Gastrocnemius medialis (tissue), 4 donors: ENCODE data around the gene POLR3H.
A peak's percentile ranks its signal among the peaks of the same experiment; 100 is the strongest.

Experiments
- POLR2A ChIP-seq, 2 donors: fragments of 450-650 bp; IDR thresholded peaks; one replicate each; pipeline ENCODE4 v1.6.1; 2017; ENCODE audit warnings: antibody characterized with exemption in 2 of 2, mild to moderate bottlenecking in 2 of 2, moderate library complexity in 2 of 2
- TF ChIP-seq, protein P1 (sequence below), 5 experiments: fragments of 450-650 bp in 3 of 5; fragments of 200-600 bp in 2 of 5; sonication (generic) in 2 of 5; IDR thresholded peaks in 4 of 5; conservative IDR thresholded peaks in 1 of 5; 1 replicate in 4 of 5; 2 replicates in 1 of 5; pipeline ENCODE4 v1.5.1; 2016 to 2019; ENCODE audit warnings: antibody characterized with exemption in 5 of 5, mild to moderate bottlenecking in 3 of 5, moderate library complexity in 3 of 5

DNA sequence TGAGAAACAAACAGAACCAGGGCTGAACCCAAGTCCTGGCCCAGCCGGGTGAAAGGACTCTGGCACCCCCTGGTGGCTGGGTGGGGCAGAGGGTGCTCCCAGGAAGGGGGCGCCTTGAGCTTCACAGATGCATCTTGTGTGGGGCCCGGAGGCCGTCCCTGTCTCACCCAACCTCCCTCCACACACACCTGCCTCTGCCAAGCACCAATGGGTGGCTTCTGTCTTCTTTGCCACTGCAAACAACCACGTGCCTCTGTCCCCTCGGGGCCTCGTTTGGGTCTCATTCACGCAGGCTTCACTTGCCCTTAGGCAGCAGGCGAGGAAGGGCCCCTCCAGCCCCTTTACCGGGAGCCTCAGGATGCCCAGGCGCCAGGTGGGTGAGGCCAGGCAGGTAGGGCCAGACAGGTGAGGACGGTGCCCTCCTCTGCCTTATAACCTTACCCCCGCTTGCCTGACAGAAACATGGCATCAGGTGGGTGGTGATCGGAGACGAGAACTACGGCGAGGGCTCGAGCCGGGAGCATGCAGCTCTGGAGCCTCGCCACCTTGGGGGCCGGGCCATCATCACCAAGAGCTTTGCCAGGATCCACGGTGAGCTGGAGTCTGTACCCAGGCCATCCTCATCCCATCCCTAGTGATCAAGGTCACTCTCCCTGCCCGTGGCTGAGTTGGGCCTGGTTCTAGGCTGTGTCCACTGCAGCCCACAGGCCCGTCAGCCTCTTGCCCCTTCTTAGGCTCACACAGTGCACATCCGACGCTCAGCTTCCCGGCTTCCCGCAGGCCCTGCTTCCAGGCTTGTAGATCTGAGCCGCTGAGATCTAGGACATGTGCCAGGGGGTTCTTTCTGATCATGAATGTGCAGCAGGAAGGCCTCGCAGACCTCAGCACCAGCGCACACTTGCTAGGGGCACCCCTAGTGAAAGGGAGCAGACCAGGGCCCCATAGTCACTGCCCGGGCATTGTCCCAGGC lies 17.2 kb downstream of the POLR3H start:
- TF ChIP-seq, protein P1, sequence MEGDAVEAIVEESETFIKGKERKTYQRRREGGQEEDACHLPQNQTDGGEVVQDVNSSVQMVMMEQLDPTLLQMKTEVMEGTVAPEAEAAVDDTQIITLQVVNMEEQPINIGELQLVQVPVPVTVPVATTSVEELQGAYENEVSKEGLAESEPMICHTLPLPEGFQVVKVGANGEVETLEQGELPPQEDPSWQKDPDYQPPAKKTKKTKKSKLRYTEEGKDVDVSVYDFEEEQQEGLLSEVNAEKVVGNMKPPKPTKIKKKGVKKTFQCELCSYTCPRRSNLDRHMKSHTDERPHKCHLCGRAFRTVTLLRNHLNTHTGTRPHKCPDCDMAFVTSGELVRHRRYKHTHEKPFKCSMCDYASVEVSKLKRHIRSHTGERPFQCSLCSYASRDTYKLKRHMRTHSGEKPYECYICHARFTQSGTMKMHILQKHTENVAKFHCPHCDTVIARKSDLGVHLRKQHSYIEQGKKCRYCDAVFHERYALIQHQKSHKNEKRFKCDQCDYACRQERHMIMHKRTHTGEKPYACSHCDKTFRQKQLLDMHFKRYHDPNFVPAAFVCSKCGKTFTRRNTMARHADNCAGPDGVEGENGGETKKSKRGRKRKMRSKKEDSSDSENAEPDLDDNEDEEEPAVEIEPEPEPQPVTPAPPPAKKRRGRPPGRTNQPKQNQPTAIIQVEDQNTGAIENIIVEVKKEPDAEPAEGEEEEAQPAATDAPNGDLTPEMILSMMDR (IDR thresholded peaks at IDR 0.05 in 4 of 5, conservative IDR thresholded peaks at IDR 0.05 in 1 of 5): peak; percentile 89 to 94 (median 92)
- TF ChIP-seq POLR2A (IDR thresholded peaks at IDR 0.05): no peak
